ENCODE data around the gene DESI2.
"Not testable (repeated sequence)": the region's sequence is repeated elsewhere in the genome, so short reads cannot be mapped to it uniquely, and the experiment has no call there.

Gene DESI2

DNA sequence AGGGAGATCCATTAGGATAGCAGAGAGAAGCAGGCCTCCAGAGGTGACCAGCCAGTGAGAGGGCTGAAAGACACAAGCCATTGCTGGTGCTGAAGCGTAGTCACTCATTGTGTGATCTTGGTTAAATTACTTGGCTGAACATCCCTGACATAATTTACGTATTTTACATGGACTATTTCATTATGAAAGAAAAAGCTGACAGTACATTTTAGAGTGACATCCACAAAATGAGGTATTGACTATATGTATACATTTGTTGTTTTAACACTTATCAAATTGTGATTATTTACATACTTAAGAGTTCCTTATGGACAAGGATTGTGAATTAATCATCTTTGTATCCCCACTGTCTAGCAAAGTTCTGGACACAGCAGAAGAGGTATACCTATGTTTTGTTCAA is 14.9 kb downstream of the DESI2 start:
- H3K27ac ChIP-seq: no peak overlapping the region
- TF ChIP-seq, protein P1, sequence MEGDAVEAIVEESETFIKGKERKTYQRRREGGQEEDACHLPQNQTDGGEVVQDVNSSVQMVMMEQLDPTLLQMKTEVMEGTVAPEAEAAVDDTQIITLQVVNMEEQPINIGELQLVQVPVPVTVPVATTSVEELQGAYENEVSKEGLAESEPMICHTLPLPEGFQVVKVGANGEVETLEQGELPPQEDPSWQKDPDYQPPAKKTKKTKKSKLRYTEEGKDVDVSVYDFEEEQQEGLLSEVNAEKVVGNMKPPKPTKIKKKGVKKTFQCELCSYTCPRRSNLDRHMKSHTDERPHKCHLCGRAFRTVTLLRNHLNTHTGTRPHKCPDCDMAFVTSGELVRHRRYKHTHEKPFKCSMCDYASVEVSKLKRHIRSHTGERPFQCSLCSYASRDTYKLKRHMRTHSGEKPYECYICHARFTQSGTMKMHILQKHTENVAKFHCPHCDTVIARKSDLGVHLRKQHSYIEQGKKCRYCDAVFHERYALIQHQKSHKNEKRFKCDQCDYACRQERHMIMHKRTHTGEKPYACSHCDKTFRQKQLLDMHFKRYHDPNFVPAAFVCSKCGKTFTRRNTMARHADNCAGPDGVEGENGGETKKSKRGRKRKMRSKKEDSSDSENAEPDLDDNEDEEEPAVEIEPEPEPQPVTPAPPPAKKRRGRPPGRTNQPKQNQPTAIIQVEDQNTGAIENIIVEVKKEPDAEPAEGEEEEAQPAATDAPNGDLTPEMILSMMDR (conservative IDR thresholded peaks at IDR 0.05): no peak

DNA sequence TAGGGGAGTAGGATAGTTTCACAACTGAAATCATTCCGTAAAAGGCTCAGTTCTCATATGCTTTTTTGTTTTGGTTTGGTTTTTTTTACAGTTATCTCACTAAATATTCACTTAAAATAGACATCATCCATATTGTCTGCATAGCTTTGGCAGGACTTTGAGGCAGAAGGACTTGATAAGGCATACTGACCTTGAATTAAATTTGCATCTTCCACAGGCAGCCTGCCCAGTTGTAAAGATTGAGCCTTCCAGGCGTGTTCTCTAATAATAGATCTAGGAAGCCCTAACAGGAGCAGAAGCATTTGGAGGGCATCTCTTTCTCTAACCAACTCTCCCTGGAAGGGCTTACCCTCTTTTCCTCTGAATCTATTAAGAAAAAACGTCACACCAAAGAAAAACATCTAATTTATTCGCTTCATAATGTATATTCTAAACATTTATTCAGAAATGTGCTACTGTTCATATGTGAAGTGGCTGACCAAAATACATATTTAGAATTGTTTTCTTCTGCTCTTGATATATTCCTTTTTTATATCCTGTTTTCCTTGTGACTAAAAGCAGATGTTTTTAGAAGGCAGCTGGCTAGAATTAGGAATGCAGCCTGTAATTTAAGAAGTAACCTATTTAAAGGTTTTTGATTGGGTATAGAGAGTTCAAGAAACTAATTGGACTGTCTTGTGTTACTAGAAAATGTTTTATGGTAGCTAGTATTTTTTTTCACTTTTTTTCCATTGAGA is 20.2 kb downstream of the DESI2 start:
- no peak overlapping the region for H3K27ac ChIP-seq
- TF ChIP-seq, protein P1 (conservative IDR thresholded peaks at IDR 0.05): no peak

DNA sequence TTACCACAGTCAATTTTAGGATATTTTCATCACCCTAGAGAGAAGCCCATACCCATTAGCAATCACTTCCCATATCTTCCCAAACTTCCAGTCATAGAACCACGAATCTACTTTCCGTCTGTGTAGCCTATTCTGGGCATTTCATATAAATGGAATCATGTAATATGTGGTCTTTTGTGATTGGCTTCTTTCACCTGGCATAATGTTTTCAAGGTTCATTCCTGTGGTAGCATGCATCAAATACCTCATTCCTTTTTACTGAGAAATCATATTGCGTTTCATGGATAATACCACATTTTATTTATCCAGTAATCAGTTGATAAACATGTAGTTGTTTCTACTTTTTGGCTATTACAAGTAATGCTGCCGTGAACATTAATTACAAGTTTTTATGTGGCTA is 21.5 kb downstream of the DESI2 start:
- TF ChIP-seq, protein P1 (conservative IDR thresholded peaks at IDR 0.05): no peak
- H3K27ac ChIP-seq: no peak overlapping the region

DNA sequence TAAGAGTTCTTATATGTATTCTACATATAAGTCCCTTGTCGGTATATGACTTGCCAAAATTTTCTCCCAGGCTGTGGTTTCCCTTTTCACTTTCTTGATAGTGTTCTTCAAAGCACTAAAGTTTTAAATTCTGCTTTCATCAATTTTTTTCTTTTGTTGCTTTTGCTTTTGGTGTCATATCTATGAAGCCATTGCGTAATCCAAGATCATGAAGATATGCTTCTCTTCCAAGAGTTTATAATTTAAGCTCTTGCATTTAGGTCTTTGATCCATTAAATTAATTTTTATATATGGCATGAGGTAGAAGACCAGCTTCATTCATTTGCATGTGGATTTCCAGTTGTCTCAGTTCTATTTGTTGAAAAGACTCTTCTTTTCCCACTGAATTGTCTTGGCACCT is 22.2 kb downstream of the DESI2 start:
- TF ChIP-seq, protein P1 (conservative IDR thresholded peaks at IDR 0.05): no peak
- H3K27ac ChIP-seq: no peak overlapping the region

DNA sequence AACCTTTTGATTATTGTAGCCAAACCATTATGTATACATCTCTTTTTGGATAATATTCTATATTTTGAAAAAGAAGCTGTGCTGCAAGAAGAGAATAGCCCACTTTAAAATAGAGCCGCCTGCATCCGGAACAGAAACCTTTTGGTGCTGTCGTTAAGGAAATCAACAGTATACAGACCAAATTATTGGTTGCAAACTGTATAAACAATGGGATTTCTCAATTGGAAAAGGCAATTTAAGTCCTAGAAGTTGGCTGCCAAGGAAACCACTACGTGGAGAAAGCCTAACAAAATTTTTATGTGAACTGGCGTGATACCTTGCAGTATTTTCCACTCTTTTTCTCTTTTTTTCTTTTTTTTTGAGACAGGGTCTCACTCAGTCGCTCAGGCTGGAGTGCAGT is 25.8 kb downstream of the DESI2 start:
- no peak overlapping the region for H3K27ac ChIP-seq
- TF ChIP-seq, protein P1 (conservative IDR thresholded peaks at IDR 0.05): no peak

DNA sequence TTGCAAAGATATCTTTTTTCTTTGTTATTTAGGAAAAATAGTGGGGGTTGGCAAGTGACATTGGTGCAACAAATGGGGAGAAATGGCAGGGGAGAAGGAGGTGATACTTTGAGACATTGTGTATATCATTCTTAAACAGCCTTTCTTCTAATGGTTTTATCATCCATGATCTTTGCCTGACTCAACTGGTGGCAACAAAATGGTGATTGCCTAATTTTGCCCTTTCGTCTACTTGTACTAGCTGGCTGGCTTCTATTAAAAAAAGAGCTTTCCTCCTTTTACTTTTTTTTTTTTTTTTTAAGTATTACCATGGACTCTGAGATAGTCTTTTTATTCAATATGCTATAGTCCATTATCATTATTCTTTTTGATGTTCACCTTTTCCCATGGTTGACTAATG is 27.7 kb downstream of the DESI2 start:
- TF ChIP-seq, protein P1 (conservative IDR thresholded peaks at IDR 0.05): no peak
- H3K27ac ChIP-seq: no peak overlapping the region

DNA sequence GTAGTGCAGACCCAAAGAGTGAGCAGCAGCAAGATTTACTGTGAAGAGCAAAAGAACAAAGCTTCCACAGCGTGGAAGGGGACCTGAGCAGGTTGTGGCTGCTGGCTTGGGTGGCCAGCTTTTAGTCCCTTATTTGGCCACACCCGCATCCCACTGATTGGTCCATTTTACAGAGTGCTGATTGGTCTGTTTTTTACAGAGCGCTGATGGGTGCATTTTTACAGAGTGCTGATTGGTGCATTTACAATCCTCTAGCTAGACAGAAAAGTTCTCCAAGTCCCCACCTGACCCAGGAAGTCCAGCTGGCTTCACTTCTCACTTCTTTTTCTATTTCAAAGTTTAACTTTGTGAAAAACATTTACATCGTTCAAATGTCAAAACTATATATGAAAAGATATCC is 29.2 kb downstream of the DESI2 start:
- not testable (repeated sequence) for H3K27ac ChIP-seq

DNA sequence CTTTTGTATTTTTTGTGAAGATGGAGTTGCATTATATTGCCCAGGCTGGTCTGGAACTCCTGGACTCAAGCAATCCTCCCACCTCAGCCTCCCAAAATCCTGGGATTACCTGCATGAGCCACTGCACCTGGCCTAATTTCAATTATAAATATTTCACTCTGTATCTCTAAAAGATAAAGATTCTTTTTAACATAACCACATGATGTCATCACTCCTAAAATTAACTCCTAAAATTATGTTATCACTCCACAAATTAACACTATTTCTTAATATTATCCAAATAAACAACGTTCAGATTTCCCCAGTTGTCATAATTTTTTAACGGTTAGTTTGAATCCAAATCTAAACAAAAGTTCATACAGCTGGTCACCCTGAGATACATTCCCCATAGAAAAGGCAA is 43.0 kb downstream of the DESI2 start:
- TF ChIP-seq, protein P1 (conservative IDR thresholded peaks at IDR 0.05): no peak
- no peak overlapping the region for H3K27ac ChIP-seq
